GM12874 (cell line): ENCODE results near the gene GIT1.

Experiments used
- CTCF ChIP-seq: IDR thresholded peaks from 2 replicates; pipeline ENCODE4 v1.5.1; 2011; ENCODE audit warnings: low read depth, mild to moderate bottlenecking, control low read depth, low read length, moderate library complexity; ENCODE audit not compliant: insufficient read depth

Gene GIT1

GRCh38 chr17:29608986-29609385, 19.5 kb upstream of the GIT1 start:
- TF ChIP-seq CTCF, result no peak

GRCh38 chr17:29607557-29608195, 18.2 kb upstream of the GIT1 start:
- TF ChIP-seq CTCF, result no peak

GRCh38 chr17:29603109-29603674, 13.7 kb upstream of the GIT1 start:
- TF ChIP-seq CTCF, result no peak

GRCh38 chr17:29597361-29598172, 8.1 kb upstream of the GIT1 start:
- no peak for TF ChIP-seq CTCF

GRCh38 chr17:29596811-29597210, 7.4 kb upstream of the GIT1 start:
- TF ChIP-seq CTCF, result no peak

GRCh38 chr17:29595943-29596774, 6.7 kb upstream of the GIT1 start:
- no peak for TF ChIP-seq CTCF
